K562 (cell line): ENCODE measurements around the gene TTLL11.

Source experiments
- ZNF134 ChIP-seq: fragments of 250-450 bp; sonication (Bioruptor Pico); conservative IDR thresholded peaks from 2 replicates; pipeline ENCODE4 v1.4.0; 2020
- ZNF263 ChIP-seq: sonication (generic); formaldehyde crosslinking; IDR thresholded peaks from 2 replicates; pipeline ENCODE4 v1.8.0; 2022; ENCODE audit warnings: mild to moderate bottlenecking, missing genetic modification reagents, borderline replicate concordance

GRCh38 chr9:122016744-122017143 lies 76.4 kb downstream of the TTLL11 start:
- TF ChIP-seq ZNF134 (CRISPR knock-in tag) (no peak), ZNF263 (CRISPR knock-in tag) (no peak)
